Uterus (tissue), 4 donors: ENCODE data around the gene ACTA2. TPM values are rescaled to one million over a fixed set of nuclear protein-coding genes. Genes with fewer than 3 reads are reported as not detected.
A peak's percentile ranks its signal among the peaks of the same experiment; 100 is the strongest.

Experiments used
- DNase-seq, 2 donors: peaks; one replicate each; pipeline ENCODE4 v3.0.0-alpha.2; 2019 to 2020
- H3K27ac ChIP-seq, 2 donors: fragments of 200-600 bp; sonication (generic); 1 replicate in 1 of 2; 2 replicates in 1 of 2; pipeline ENCODE4 v1.5.1; 2016 to 2018
- H3K27me3 ChIP-seq, 2 donors: fragments of 200-600 bp; sonication (generic); one replicate each; pipeline ENCODE4 v1.5.1; 2018 to 2019; ENCODE audit warnings: control low read depth in 1 of 2
- H3K36me3 ChIP-seq, 2 donors: fragments of 200-600 bp; sonication (generic); one replicate each; pipeline ENCODE4 v1.5.1; 2019; ENCODE audit warnings: control low read depth in 1 of 2
- H3K4me1 ChIP-seq, 2 donors: fragments of 200-600 bp; sonication (generic); one replicate each; pipeline ENCODE4 v1.5.1; 2018 to 2019; ENCODE audit warnings: control low read depth in 1 of 2
- H3K4me3 ChIP-seq, 2 donors: fragments of 200-600 bp; sonication (generic); 1 replicate in 1 of 2; 2 replicates in 1 of 2; pipeline ENCODE4 v1.5.1; 2018 to 2019; ENCODE audit warnings: mild to moderate bottlenecking in 1 of 2
- H3K9me3 ChIP-seq, 2 donors: fragments of 200-600 bp; sonication (generic); one replicate each; pipeline ENCODE4 v1.5.1; 2019; ENCODE audit warnings: control low read depth in 1 of 2
- CTCF ChIP-seq, 4 experiments: fragments of 200-600 bp in 2 of 4; fragments of 450-650 bp in 2 of 4; sonication (generic) in 2 of 4; IDR thresholded peaks; one replicate each; pipeline ENCODE4 v1.5.1; 2016 to 2019; ENCODE audit warnings: antibody characterized with exemption in 4 of 4, mild to moderate bottlenecking in 2 of 4, moderate library complexity in 1 of 4
- POLR2A ChIP-seq, 2 donors: fragments of 450-650 bp; IDR thresholded peaks; one replicate each; pipeline ENCODE4 v1.6.1; 2016; ENCODE audit warnings: antibody characterized with exemption in 2 of 2, mild to moderate bottlenecking in 1 of 2, moderate library complexity in 1 of 2
- intact Hi-C: fragments of 100-400 bp; cut with DNase I; formaldehyde crosslinking; loops from one replicate; pipeline ENCODE4 v1.15.1; 2023; ENCODE audit warnings: low total_unique reads
- total RNA-seq, 4 donors: library from RNA; depleted of rRNA in 3 of 4; stranded (reverse); fragments of >200 nt in 3 of 4; gene quantifications; one replicate each; pipeline versions ENCODE4 v1.1.0 to v1.2.4, GENCODE V29; 2014 to 2023
- donor health status: DM: yes; HTN: yes; CAD: no.

The ACTA2 gene
- total RNA-seq, 4 donors from 2014 or later = 2,685 to 5,347 (median 3,837) TPM

- no peak for DNase-seq
- TF ChIP-seq CTCF (IDR thresholded peaks at IDR 0.05) (no peak), POLR2A (IDR thresholded peaks at IDR 0.05) (no peak)
- intact Hi-C loops = loop anchor here (5.0 kb wide), 1 partner anchor 48 kb away; no protein-coding TSS in a partner anchor
- no peak overlapping the region for H3K4me3 ChIP-seq
- H3K27ac ChIP-seq = peak overlapping the region; percentile 73 to 82
- H3K36me3 ChIP-seq = no peaks in the 10 kb centered on the region
- H3K9me3 ChIP-seq = no peaks in the 10 kb centered on the region
- no peaks in the 10 kb centered on the region for H3K27me3 ChIP-seq
- peaks cover 3 to 6% of the 10 kb centered on the region in 2 donors for H3K4me1 ChIP-seq
These were observed 13.6 kb downstream of the ACTA2 start for GRCh38 chr10:88938938-88939337.

GRCh38 chr10:88938039-88938438 lies 14.5 kb downstream of the ACTA2 start:
- no peak for DNase-seq
- Histone ChIP-seq H3K36me3 (no peaks in the 10 kb centered on the region), H3K4me3 (no peak overlapping the region), H3K27ac (peak overlapping the region; percentile 73 to 82), H3K4me1 (peaks cover 3 to 6% of the 10 kb centered on the region in 2 donors), H3K27me3 (no peaks in the 10 kb centered on the region), H3K9me3 (no peaks in the 10 kb centered on the region)
- TF ChIP-seq POLR2A (IDR thresholded peaks at IDR 0.05) (no peak), CTCF (IDR thresholded peaks at IDR 0.05) (no peak)
- intact Hi-C loops = loop anchor here (5.0 kb wide), 1 partner anchor 49 kb away; no protein-coding TSS in a partner anchor

GRCh38 chr10:88936656-88937055 lies 15.9 kb downstream of the ACTA2 start:
- no peaks in the 10 kb centered on the region for H3K9me3 ChIP-seq
- TF ChIP-seq CTCF (IDR thresholded peaks at IDR 0.05) = no peak
- no peak for TF ChIP-seq POLR2A (IDR thresholded peaks at IDR 0.05)
- H3K4me3 ChIP-seq = no peak overlapping the region
- H3K27me3 ChIP-seq = no peaks in the 10 kb centered on the region
- DNase-seq = no peak
- intact Hi-C loops = loop anchor here (5.0 kb wide), 1 partner anchor 51 kb away; no protein-coding TSS in a partner anchor
- peaks cover 0 to 5% of the 10 kb centered on the region in 2 donors for H3K4me1 ChIP-seq
- H3K36me3 ChIP-seq = no peaks in the 10 kb centered on the region
- peak overlapping the region; percentile 73 to 82 for H3K27ac ChIP-seq

- TF ChIP-seq CTCF (IDR thresholded peaks at IDR 0.05) = peak; percentile 72 to 88 (median 82)
- no peak for TF ChIP-seq POLR2A (IDR thresholded peaks at IDR 0.05)
- H3K4me3 ChIP-seq = no peak overlapping the region
- H3K9me3 ChIP-seq = no peaks in the 10 kb centered on the region
- peaks cover 3 to 5% of the 10 kb centered on the region in 2 donors for H3K4me1 ChIP-seq
- peak overlapping the region; percentile 73 to 82 for H3K27ac ChIP-seq
- peak; percentile 78 to 89 for DNase-seq
- intact Hi-C loops = loop anchor here (5.0 kb wide), 2 partner anchors 52 to 98 kb away; no protein-coding TSS in a partner anchor
- H3K36me3 ChIP-seq = no peaks in the 10 kb centered on the region
- H3K27me3 ChIP-seq = no peaks in the 10 kb centered on the region
These were observed 17.5 kb downstream of the ACTA2 start for GRCh38 chr10:88934900-88935672.

GRCh38 chr10:88933564-88933963 lies 19.0 kb downstream of the ACTA2 start:
- Histone ChIP-seq H3K36me3 (no peaks in the 10 kb centered on the region), H3K27me3 (no peaks in the 10 kb centered on the region), H3K4me1 (peaks cover 3 to 5% of the 10 kb centered on the region in 2 donors), H3K9me3 (no peaks in the 10 kb centered on the region), H3K27ac (peak overlapping the region; percentile 66 to 83), H3K4me3 (no peak overlapping the region)
- DNase-seq = no peak
- intact Hi-C loops = loop anchor here (5.0 kb wide), 1 partner anchor 96 kb away; no protein-coding TSS in a partner anchor
- TF ChIP-seq CTCF (IDR thresholded peaks at IDR 0.05) (no peak), POLR2A (IDR thresholded peaks at IDR 0.05) (no peak)
